ENCODE results near the gene CDK11A.
"Not testable (repeated sequence)": the region's sequence is repeated elsewhere in the genome, so short reads cannot be mapped to it uniquely, and the experiment has no call there.

Gene CDK11A

DNA sequence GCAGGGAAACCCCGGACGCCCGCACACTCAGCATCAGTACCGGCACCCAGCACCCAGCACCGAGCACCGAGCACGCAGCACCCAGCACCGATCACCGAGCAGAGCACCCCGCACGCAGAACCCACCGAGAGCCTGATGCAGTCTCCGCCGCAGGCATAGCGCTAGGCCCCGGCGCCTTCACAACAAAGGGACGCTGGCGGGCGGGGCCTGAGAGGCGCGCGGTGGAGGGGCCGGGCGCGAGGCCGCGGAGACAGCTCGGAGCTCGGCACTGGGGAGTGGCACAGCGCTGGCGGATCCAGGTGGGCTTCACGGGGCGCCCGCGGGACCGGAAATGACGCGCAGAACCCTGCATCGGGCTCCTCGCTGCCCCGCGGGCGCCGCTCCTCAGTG is 31.8 kb downstream of the CDK11A start:
- Histone ChIP-seq H3K27ac (ENCODE audit: low read depth, low read length) (peak overlapping the region; percentile 93), H3K9ac (ENCODE audit: low read depth, low read length) (peak overlapping the region; percentile 93), H3K4me3 (ENCODE audit: low read depth, low read length) (peak overlapping the region; percentile 63)
- not testable (repeated sequence) for H3K27me3 ChIP-seq (ENCODE audit: control insufficient read depth, insufficient read depth, low read length); H3K36me3 ChIP-seq (ENCODE audit: control insufficient read depth, insufficient read depth, low read length); H3K4me1 ChIP-seq (ENCODE audit: control insufficient read depth, insufficient read depth, low read length); H3K9me3 ChIP-seq (ENCODE audit: control insufficient read depth, insufficient read depth, low read length)

DNA sequence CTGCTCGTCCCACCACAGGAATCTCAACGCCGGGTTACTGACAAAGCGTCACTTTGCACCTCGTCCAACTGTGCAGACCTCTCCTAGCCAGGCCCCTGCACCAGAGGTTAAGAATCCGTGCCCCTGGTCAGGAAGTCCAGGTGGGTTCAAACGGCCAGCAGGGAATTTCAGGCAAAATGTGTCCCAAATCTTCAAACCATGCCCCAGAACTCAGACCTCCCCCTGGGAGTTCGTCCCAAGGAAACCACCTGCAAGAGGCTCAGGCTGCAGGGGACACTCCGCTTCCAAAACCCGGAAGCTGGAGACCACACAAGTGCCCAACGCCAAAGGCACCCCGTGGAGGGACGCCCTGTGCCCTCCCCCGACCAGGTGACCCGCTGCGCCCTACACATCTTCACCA is 32.7 kb downstream of the CDK11A start:
- H3K4me1 ChIP-seq (ENCODE audit: control insufficient read depth, insufficient read depth, low read length); H3K36me3 ChIP-seq (ENCODE audit: control insufficient read depth, insufficient read depth, low read length); H3K9ac ChIP-seq (ENCODE audit: low read depth, low read length); H3K27ac ChIP-seq (ENCODE audit: low read depth, low read length); H3K9me3 ChIP-seq (ENCODE audit: control insufficient read depth, insufficient read depth, low read length); H3K4me3 ChIP-seq (ENCODE audit: low read depth, low read length); H3K27me3 ChIP-seq (ENCODE audit: control insufficient read depth, insufficient read depth, low read length): not testable (repeated sequence)

DNA sequence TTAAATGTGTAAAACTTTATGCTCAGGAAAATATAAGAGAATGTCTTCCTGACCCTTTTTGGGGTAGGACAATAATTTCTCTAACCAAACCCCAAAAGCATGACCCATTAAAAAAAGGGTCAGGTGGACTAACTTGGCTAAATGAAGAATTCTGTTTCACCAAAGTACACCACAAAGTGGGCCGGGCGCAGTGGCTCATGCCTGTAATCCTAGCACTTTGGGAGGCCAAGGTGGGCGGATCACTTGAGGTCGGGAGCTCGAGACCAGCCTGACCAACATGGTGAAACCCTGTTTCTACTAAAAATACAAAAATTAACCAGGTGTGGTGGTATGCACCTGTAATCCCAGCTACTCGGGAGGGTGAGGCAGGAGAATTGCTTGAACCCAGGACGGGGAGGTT is 34.6 kb downstream of the CDK11A start:
- H3K9ac ChIP-seq (ENCODE audit: low read depth, low read length); H3K4me1 ChIP-seq (ENCODE audit: control insufficient read depth, insufficient read depth, low read length); H3K9me3 ChIP-seq (ENCODE audit: control insufficient read depth, insufficient read depth, low read length); H3K27ac ChIP-seq (ENCODE audit: low read depth, low read length); H3K4me3 ChIP-seq (ENCODE audit: low read depth, low read length); H3K27me3 ChIP-seq (ENCODE audit: control insufficient read depth, insufficient read depth, low read length); H3K36me3 ChIP-seq (ENCODE audit: control insufficient read depth, insufficient read depth, low read length): not testable (repeated sequence)

DNA sequence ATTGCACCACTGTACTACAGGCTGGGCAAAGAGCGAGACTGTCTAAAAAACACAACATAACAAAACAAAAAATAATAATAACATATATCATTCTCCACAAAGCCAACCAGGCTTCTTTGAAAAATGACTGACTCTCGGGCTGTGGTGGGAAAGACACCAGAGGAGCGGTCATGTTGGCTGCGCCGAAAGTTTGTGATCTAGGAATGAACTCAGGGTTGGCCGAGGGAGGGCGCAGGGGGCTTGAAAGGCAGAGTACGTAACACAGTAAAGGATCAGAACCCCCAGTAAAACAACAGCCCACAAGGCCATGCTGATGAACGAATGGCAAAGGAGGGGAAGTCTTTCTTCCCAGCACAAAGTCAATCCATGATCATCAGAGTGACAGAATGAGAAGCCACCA is 36.3 kb downstream of the CDK11A start:
- Histone ChIP-seq H3K9me3 (ENCODE audit: control insufficient read depth, insufficient read depth, low read length) (no peaks in the 10 kb centered on the region), H3K9ac (ENCODE audit: low read depth, low read length) (no peak overlapping the region), H3K27ac (ENCODE audit: low read depth, low read length) (no peak overlapping the region), H3K4me1 (ENCODE audit: control insufficient read depth, insufficient read depth, low read length) (peaks cover 5% of the 10 kb centered on the region), H3K36me3 (ENCODE audit: control insufficient read depth, insufficient read depth, low read length) (peaks cover 4% of the 10 kb centered on the region; the same call in 1 of the 2 replicates), H3K27me3 (ENCODE audit: control insufficient read depth, insufficient read depth, low read length) (no peaks in the 10 kb centered on the region), H3K4me3 (ENCODE audit: low read depth, low read length) (no peak overlapping the region)

DNA sequence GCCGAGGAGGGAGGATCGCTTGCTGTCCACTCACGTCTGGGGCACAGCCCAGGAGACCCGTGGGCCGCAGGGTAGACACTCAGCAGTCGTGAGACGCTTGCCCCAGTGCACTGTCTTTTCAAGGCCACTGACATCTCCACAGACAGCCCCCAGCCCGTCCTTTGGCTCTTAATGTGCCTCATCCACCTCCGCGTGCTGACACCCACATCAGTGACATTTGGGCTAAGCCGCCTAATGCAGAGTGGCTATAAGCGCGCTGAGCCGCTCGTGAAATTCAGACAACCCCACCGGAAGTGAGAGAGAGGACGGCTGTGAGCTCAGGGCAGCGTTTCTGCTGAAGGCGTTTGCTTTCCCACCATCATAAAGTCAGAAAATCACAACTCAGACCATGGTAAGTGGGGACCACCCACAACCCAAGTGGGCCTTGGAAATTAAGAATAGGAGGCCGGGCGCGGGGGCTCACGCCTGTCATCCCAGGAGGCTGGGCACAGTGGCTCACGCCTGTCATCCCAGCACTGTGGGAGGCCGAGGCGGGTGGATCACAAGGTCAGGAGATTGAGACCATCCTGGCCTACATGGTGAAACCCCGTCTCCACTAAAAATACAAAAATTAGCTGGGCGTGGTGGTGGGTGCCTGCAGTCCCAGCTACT is 40.0 kb downstream of the CDK11A start:
- H3K36me3 ChIP-seq (ENCODE audit: control insufficient read depth, insufficient read depth, low read length): peaks cover 7% of the 10 kb centered on the region; the same call in 1 of the 2 replicates
- H3K4me1 ChIP-seq (ENCODE audit: control insufficient read depth, insufficient read depth, low read length): peaks cover 5% of the 10 kb centered on the region
- H3K27me3 ChIP-seq (ENCODE audit: control insufficient read depth, insufficient read depth, low read length): no peaks in the 10 kb centered on the region
- H3K27ac ChIP-seq (ENCODE audit: low read depth, low read length): peak overlapping the region; percentile 17
- H3K9ac ChIP-seq (ENCODE audit: low read depth, low read length): no peak overlapping the region
- no peak overlapping the region for H3K4me3 ChIP-seq (ENCODE audit: low read depth, low read length)
- no peaks in the 10 kb centered on the region for H3K9me3 ChIP-seq (ENCODE audit: control insufficient read depth, insufficient read depth, low read length)

DNA sequence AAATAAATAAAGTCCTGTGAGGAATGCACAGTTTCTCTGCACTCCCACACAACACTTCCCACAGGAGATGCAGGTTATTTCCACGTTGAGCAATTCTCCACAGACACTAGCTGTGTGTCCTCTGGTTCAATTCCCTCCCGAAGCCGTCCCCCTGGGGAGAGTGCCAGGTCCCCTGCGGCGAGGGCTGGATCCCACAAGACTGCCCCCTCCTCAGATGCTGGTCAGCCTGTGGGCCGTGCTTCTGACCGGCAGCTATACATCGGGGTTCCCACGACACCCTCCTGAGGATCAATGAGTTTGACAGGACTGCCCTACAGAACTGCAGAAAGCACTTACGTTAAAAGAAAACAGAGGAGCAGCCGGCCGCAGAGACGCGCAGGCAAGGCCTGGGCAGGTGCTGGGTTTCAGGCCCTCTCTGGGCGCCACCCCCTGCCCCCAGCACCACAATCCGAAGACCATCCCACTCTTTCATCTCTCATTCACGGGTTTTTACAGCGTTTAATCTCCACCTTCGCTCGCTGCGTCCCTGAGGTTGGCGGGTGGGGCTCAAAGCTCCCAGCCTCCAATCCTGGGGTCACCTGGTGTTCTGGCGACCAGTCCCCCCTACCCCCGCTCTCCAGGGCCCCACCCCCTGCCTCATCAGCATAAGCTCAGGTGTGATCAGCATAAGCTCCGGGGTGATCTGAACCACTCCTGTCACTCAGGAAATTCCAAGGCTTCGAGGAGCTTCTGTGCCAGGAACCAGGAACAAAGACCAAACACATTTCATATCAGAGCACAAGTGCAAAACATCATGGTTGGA is 40.9 kb downstream of the CDK11A start:
- peaks cover 5% of the 10 kb centered on the region; the same call in 1 of the 2 replicates for H3K36me3 ChIP-seq (ENCODE audit: control insufficient read depth, insufficient read depth, low read length)
- H3K9ac ChIP-seq (ENCODE audit: low read depth, low read length): no peak overlapping the region
- H3K27me3 ChIP-seq (ENCODE audit: control insufficient read depth, insufficient read depth, low read length): no peaks in the 10 kb centered on the region
- no peak overlapping the region for H3K4me3 ChIP-seq (ENCODE audit: low read depth, low read length)
- peaks cover 9% of the 10 kb centered on the region for H3K4me1 ChIP-seq (ENCODE audit: control insufficient read depth, insufficient read depth, low read length)
- peak overlapping the region; percentile 17 for H3K27ac ChIP-seq (ENCODE audit: low read depth, low read length)
- H3K9me3 ChIP-seq (ENCODE audit: control insufficient read depth, insufficient read depth, low read length): no peaks in the 10 kb centered on the region

DNA sequence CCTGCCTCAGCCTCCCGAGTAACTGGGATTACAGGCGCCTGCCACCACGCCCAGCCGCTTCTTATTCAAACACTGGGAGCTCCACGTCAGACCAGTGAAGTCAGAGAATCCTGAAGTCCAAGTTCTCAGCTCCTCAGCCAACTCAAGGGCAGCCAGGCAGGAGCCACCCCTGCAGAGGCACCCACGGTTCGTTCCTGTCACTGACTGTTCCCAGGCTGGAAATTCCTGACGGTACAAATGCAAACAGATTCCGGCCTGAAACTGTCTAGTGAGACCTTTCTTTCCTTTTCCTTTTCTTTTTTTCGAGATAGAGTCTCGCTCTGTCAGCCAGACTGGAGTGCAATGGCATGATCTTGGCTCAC is 43.3 kb downstream of the CDK11A start:
- H3K9me3 ChIP-seq (ENCODE audit: control insufficient read depth, insufficient read depth, low read length): no peaks in the 10 kb centered on the region
- H3K9ac ChIP-seq (ENCODE audit: low read depth, low read length): no peak overlapping the region
- no peaks in the 10 kb centered on the region for H3K27me3 ChIP-seq (ENCODE audit: control insufficient read depth, insufficient read depth, low read length)
- no peak overlapping the region for H3K4me3 ChIP-seq (ENCODE audit: low read depth, low read length)
- peaks cover 9% of the 10 kb centered on the region for H3K4me1 ChIP-seq (ENCODE audit: control insufficient read depth, insufficient read depth, low read length)
- H3K36me3 ChIP-seq (ENCODE audit: control insufficient read depth, insufficient read depth, low read length): peaks cover 5% of the 10 kb centered on the region; the same call in 1 of the 2 replicates
- H3K27ac ChIP-seq (ENCODE audit: low read depth, low read length): no peak overlapping the region

DNA sequence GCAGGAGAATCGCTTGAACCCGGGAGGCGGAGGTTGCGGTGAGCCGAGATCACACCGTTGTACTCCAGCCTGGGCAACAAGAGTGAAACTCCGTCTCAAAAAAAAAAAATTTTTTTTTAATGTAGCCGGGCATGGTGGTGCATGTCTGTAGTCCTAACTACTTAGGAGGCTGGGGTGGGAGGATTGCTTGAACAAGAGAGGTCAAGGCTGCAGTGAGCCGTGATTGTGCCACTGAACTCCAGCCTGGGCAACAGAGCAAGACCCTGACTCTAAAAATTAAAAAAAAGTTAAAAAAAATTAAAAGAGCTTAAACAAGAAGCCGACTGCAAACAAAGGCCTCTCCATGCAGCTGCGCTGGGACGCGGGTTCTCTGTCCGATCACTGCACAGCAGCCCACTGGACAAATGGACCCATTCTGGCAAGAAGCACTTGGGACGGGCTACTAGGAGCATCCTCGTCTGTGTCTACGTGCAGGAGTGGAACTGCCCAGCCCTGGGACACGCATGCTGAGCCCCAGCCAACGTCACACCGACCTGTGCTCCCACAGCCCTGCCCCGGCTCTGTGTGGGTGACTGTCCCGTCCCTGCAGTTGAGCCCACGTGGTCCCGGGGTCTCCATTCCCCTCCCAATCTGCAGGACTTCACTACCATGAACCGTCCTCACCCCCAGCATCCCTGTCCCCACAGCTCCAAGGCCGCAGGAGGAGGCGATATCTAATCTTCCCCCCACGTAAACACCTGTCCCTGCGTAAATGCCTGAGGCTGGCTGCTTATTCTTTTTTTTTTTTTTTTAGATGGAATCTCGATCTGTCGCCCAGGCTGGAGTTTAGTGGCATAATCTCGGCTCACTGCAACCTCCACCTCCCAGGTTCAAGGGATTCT is 43.9 kb downstream of the CDK11A start:
- H3K4me3 ChIP-seq (ENCODE audit: low read depth, low read length): no peak overlapping the region
- H3K27ac ChIP-seq (ENCODE audit: low read depth, low read length): no peak overlapping the region
- no peak overlapping the region for H3K9ac ChIP-seq (ENCODE audit: low read depth, low read length)
- H3K4me1 ChIP-seq (ENCODE audit: control insufficient read depth, insufficient read depth, low read length): peaks cover 9% of the 10 kb centered on the region
- H3K9me3 ChIP-seq (ENCODE audit: control insufficient read depth, insufficient read depth, low read length): no peaks in the 10 kb centered on the region
- peaks cover 5% of the 10 kb centered on the region; the same call in 1 of the 2 replicates for H3K36me3 ChIP-seq (ENCODE audit: control insufficient read depth, insufficient read depth, low read length)
- H3K27me3 ChIP-seq (ENCODE audit: control insufficient read depth, insufficient read depth, low read length): no peaks in the 10 kb centered on the region

DNA sequence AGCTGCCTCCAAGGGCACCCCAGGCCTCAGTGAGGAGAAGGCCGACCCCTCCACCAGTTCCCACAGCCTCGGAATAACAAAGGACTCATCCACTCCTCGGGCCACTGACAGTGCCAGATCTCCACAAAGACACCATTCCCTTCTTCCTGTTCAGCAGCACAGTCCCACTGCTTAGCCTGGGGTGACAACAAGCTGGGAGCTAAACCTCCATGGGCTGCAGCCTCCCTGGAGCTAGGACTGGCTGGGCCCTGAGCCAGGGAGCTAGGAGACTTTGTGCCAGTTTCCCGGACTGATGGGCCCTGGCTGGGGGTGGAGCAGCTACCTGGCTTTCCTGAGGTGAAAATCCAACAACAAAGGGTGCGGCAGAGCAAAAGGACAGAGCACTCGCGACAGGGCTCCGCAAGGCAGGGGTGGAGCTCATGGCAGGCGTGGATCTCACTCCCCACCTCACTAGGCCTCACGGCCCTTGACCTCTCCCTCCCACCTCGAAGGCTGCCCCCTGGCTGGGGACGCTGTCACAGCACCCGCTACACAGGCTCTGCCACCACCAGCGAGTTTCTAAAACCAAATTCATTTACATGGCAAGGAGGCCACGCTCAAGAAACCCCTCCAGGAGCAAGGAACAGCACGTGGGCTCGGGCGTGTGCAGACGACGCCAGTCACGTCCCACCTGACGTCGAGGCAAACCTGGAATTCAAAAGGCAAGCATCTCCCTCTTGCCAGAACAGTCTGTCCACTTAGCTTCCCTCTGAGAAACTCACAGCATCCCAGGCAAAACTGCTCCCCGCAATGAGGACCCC is 45.4 kb downstream of the CDK11A start:
- H3K4me3 ChIP-seq (ENCODE audit: low read depth, low read length): no peak overlapping the region
- no peaks in the 10 kb centered on the region for H3K9me3 ChIP-seq (ENCODE audit: control insufficient read depth, insufficient read depth, low read length)
- peak overlapping the region; percentile 47 for H3K27ac ChIP-seq (ENCODE audit: low read depth, low read length)
- H3K36me3 ChIP-seq (ENCODE audit: control insufficient read depth, insufficient read depth, low read length): peaks cover 8% of the 10 kb centered on the region; the same call in 1 of the 2 replicates
- 0 out of 2 replicates have a peak overlapping the region, but pooled peaks have one; percentile 20 for H3K9ac ChIP-seq (ENCODE audit: low read depth, low read length)
- no peaks in the 10 kb centered on the region for H3K27me3 ChIP-seq (ENCODE audit: control insufficient read depth, insufficient read depth, low read length)
- H3K4me1 ChIP-seq (ENCODE audit: control insufficient read depth, insufficient read depth, low read length): peaks cover 6% of the 10 kb centered on the region

DNA sequence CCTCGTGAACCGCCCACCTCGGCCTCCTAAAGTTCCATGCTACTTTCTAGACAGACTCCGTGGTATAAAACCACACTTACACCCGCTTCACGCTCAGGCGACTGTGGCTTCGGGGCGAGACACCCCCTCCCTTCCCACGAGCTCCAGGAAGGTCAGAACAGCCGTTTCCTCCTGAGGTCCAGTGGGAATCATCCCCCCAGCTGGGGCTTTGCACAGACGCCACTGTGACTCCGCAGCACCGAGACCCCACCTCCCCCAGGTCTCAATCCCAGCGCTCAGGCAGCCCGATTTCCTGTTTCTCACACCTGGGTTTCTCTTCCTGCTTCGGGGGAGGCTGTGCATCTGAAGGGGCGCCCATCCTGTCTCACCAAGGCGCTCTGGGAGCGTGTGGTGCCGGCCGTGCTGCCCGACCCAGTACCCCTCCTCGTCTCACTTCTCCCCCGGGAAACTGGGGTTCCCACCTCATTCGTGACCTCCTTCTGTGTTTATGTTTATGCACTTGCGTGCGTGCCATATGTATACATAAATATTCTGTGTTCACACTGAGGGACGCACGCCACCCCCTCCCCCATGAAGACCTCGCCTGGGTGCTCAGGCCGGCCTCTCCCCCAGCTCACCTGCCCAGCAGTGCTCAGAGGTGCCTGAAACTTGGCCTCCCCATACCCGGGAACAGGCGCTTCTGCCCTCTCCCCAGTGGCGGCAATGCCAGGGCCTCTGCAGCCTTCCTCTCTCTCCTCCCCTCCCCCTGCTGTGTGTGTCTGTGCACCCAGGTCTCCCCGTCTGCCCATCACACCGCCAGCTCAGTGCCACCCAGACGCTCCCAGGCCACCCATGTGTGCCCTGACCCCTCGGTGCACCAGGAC is 46.2 kb downstream of the CDK11A start:
- no peak overlapping the region for H3K4me3 ChIP-seq (ENCODE audit: low read depth, low read length)
- no peaks in the 10 kb centered on the region for H3K9me3 ChIP-seq (ENCODE audit: control insufficient read depth, insufficient read depth, low read length)
- H3K9ac ChIP-seq (ENCODE audit: low read depth, low read length): no peak overlapping the region
- H3K27ac ChIP-seq (ENCODE audit: low read depth, low read length): no peak overlapping the region
- H3K27me3 ChIP-seq (ENCODE audit: control insufficient read depth, insufficient read depth, low read length): no peaks in the 10 kb centered on the region
- peaks cover 8% of the 10 kb centered on the region; the same call in 1 of the 2 replicates for H3K36me3 ChIP-seq (ENCODE audit: control insufficient read depth, insufficient read depth, low read length)
- H3K4me1 ChIP-seq (ENCODE audit: control insufficient read depth, insufficient read depth, low read length): peaks cover 4% of the 10 kb centered on the region
